Measurements from ENCODE around the gene ENTHD1. TPM values are rescaled to one million over a fixed set of nuclear protein-coding genes. Genes with fewer than 3 reads are reported as not detected.

Gene ENTHD1
- total RNA-seq, 1 donor, result not detected

Small RNA genes lying within 50 kb of the gene (small RNA-seq; reads per million reads assigned to genes)
- gene RN7SKP210, result not detected

Other genes with a start within 250 kb of the ENTHD1 start
- not detected in 2 replicates for gene GRAP2, start 7.3 kb upstream of the ENTHD1 start, total RNA-seq
- gene TMA7B, start 66.6 kb upstream of the ENTHD1 start, total RNA-seq, result not detected in 2 replicates
- gene FAM83F, start 101.2 kb upstream of the ENTHD1 start, total RNA-seq, result not detected in 2 replicates